K562 (cell line): ENCODE measurements around the gene NKAIN1.

Experiments used
- CSDE1 ChIP-seq, 2 experiments: fragments of 450-650 bp; IDR thresholded peaks; 2 replicates each; pipeline ENCODE4 v1.6.1; 2016; ENCODE audit warnings: mild to moderate bottlenecking in 1 of 2
- KDM4B ChIP-seq, 2 experiments: fragments of 450-650 bp in 1 of 2; sonication (generic) in 1 of 2; IDR thresholded peaks; 2 replicates each; pipeline ENCODE4 v1.6.1; 2016 to 2017; ENCODE audit warnings: borderline replicate concordance in 2 of 2, antibody characterized with exemption in 1 of 2, low read depth in 1 of 2, mild to moderate bottlenecking in 1 of 2

- TF ChIP-seq CSDE1 (IDR thresholded peaks at IDR 0.05) (no peak), KDM4B (IDR thresholded peaks at IDR 0.05; ENCODE audit: borderline replicate concordance in 2 of 2, low read depth in 1 of 2) (no peak)
Observed at GRCh38 chr1:31238612-31238985, 1.1 kb downstream of the NKAIN1 start.
